CD4-positive, alpha-beta T cell treated with Interleukin-4 for 1 hour (primary cell): ENCODE data around the gene GJD4.

ENCODE experiments used
- DNase-seq, 2 donors: peaks; one replicate each; pipeline ENCODE4 v3.0.0-alpha.2; 2020 to 2022

Gene GJD4

DNA sequence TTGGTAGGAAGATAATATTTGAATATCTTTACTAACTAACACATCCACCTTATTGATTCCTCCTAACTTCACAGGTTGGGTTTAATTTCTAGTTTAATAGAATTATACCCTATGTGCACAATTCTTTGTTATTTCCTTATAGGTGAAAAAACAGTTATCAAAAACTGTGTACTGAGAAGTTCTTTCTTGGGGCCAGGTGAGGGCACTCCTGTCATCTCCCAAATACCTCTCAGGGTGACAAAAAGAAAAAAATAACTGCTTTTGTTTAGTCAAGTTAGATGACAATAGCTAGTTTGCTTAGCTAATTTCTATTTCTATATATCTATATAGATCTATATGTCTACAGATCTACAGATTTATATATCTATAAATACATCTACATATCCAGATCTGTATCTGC is 26.9 kb downstream of the GJD4 start:
- no peak for DNase-seq

DNA sequence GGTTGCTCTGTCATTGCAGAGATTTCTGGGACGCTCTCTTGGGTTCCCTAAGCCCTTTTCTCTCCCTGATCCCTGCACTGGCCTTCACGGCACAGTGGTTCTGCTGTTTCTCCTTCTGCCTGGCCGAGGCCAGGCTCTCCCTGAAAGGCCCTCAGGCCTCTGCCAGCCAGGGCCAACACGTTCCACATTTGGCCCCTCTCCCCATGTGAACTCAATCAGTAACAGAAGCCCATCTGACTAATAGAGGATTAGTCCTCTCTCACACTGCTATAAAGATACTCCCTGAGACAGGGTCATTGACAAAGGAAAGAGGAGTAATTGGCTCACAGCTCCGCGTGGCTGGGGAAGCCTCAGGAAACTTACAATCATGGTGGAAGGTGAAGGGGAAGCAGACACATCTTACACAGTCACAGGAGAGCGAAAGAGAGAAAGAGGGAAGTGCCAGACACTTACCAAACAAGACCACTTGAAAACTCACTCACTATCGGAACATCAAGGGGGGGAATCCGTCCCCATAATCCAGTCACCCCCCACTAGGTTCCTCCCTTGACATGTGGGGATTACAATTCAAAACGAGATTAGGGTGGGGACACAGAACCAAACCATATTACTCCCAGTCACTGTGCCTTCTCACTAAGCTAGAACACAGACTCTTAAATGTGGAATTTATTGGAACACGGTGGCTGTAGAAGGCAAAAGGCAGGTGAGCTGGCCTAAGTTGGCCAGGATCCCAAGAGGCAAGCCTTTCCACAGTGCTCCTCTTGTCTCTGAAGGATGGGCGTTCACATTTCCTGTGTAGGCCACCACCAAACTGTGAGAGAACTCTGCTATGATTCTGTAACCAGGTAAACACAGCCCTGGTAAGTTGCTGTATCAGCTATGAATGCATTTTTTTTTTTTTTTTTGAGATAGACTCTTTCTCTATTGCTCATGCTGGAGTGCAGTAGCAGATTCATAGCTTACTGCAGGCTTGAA is 28.2 kb downstream of the GJD4 start:
- no peak for DNase-seq

DNA sequence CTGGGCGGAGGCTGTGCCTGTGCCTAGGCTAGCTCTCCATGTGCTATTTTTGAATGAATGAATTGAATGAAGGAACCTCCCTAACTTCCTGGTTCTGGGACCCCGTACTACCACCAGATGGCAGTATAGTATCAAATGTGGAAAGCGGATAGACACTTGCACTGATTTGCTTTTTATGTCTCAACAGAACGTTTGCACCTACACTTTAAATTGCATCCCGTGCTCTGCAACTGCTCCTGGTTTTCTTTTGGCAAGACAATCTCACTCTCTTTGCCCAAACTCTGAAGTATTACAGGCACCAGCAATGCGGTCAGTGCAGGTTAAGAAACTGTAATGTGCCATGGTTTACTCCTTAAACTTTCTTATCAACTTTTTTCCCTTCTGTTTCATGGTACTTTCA is 30.4 kb downstream of the GJD4 start:
- DNase-seq: peak; percentile 52 to 69

DNA sequence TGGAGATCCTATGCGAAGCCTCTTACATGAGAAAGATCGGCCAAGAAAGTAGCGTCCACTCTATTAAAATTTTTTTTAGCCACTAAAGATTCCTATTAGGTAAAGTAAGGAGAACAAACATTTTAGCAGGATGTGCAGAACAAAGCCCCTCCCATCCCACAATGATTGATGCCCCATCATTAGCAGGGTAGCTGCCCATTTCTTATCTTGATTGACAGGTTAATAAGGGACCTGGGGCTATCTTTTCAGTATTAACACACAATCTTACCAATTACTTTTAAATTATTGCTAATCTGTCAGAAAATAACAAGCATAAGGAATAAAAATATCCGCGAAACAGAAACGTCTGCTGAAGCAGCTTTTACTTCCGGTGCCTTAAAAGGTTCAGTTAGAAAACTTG is 31.8 kb downstream of the GJD4 start:
- no peak for DNase-seq

DNA sequence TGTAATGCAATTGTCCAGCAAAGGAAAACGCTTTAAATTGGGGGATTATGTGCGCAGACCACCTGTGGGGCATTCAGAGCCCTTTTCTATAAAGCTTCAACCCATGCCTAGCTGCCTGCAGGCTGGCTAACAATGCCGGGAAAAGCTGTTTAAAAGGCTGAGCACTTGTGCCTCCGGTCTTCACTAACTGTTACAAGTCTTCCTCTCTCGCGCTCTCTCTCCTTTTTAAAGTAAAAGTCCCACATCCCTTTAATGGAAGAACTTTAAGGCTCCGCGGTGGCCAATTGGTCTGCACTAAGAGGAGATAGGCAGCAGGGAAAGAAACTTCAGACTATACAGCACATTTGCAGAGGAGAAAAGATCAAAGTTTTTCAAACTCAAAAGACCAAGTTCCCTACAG is 32.3 kb downstream of the GJD4 start:
- DNase-seq: no peak

DNA sequence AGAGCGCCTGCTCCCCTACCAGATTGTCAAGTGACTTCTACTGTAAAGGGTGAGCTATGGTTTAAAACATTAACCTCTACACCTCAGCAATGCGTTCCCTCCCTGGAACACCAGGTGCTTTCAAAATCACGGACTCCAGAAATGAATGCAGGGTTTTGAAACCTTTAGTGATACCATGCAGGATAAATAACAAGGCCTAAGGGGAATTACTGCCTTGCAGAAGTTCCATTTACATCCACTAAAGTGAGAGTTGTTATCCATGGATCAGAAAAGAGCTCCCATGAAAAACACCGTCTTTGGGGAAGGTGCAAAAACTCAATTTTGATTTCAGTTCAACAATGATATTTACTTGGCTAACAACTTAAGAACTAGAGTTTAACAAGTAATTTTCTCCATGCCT is 33.0 kb downstream of the GJD4 start:
- no peak for DNase-seq

DNA sequence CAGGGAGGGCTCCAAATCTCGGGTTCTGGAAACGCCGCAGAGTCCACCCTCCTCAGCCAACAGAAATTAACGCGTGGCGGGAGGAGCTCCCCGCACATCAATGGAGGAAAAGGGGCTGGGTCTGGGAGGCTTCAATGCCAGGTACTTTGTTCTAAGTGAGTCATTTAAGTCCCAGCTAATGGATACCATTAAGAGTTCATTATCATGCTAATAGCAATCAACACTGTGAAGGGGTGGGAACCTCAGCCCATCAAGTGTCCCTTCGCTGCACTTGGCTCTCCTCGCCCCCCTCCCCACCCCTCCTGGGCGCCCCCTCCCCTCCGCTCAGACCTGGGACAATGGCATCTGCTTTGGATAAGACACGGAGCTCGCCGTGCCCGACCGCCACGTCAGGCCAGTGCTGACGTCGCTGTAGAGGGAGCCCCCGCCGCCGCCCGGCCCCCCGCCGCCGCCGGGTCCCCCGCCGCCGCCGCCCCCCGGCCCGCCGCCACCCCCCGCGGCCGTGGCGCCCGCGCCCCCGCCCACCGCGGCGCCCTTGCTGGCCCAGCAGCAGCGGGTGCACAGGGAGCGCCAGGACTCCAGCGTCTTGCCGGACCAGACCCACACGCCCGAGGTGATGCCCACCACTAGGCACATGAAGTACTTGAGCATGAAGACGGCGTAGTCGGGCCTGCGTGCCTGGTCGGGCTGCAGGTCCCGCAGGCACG is 34.0 kb downstream of the GJD4 start:
- no peak for DNase-seq

DNA sequence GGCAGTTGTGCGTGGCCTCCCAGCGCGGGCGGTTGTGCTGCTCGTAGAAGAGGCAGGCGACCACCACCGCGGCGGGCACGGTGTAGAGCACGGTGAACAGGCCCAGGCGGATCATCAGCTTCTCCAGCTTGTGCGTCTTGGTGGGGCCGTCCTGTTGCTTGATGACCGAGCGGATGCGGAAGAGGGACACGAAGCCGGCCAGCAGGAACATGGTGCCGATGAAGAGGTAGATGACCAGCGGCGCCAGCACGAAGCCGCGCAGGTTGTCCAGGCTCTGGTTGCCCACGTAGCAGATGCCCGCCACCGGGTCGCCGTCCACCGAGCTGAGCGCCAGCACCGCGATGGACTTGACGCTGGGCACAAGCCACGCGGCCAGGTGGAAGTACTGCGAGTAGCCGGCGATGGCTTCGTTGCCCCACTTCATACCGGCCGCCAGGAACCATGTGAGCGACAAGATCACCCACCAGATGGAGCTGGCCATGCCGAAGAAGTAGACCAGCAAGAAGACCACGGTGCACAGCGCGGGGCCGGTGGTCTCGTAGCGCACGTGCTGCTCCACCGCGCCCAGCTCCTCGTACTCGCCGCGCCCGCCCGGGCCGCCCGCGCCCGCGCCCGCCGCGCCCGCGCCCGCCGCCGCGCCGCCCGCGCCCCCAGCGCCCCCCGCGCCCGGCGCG is 34.7 kb downstream of the GJD4 start:
- no peak for DNase-seq

DNA sequence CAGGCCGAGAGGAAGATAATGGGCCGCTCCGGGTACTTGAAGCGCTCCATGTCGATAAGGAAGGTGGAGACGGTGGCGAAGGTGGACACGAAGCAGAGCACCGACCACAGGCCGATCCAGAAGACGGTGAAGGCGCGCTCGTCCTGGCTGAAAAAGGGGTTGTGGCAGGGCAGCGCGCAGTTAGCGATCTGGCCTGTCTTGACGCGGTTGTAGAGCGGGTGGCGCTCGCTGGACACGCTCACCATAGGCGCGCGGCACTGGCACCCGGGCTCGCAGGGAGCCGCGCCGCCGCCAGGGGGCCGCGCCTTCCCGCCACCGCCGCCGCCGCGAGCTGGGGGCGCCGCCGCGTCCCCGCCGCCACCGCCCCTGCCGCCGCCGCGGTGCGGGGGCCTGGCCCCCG is 35.3 kb downstream of the GJD4 start:
- DNase-seq: peak in 1 of 2 donors; percentile 12

DNA sequence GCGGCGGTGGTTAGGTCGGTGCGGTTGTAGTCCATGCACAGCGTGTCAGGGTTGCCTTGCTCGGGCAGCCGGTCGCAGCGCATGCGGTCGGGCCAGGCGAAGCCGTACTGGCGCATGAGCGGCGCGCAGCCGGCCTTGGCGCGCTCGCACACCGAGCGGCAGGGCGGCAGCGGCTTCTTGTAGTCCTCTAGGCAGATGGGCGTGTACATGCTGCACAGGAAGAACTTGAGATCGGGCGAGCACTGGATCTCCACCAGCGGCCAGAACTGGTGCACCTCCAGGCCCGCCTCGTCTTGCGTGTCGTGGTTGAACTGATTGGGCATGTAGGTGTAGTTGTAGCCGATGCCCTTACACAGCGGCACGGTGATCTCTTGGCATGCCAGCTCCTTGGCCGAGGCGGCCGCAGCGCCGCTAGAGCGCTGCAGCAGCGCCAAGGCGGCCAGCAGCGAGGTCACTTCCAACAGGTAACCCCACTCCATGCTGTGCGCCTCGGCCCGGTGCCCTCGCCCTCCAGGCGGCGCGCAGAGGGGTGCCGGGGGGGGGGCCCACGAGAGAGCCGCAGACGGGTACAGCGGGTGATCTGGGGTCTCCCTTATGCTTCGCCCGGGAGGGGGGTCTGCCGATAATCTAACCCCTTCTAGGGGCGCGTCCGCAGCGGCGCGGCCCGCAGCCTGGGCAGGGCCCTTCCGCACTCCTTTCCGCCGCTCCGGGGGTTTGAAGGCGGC is 36.0 kb downstream of the GJD4 start:
- DNase-seq: peak; percentile 17 to 37

DNA sequence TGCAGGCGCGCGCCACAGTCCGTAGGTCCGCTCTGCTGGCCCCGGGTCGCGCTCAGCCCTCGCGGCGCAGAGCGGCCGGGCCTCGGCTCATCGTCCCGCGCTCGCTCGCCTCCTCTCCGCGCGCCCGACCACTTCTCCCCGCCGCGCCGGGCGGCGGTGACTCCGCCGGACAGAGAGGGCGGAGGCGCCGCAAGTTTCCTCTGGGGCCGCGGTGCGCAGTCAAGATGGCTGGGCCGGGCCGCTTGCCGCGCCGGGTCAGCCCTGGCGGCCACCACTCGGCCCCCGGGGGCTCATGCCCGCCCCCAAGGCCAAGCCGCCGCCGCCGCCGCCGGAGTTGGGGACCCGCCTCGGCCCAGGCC is 36.5 kb downstream of the GJD4 start:
- no peak for DNase-seq

DNA sequence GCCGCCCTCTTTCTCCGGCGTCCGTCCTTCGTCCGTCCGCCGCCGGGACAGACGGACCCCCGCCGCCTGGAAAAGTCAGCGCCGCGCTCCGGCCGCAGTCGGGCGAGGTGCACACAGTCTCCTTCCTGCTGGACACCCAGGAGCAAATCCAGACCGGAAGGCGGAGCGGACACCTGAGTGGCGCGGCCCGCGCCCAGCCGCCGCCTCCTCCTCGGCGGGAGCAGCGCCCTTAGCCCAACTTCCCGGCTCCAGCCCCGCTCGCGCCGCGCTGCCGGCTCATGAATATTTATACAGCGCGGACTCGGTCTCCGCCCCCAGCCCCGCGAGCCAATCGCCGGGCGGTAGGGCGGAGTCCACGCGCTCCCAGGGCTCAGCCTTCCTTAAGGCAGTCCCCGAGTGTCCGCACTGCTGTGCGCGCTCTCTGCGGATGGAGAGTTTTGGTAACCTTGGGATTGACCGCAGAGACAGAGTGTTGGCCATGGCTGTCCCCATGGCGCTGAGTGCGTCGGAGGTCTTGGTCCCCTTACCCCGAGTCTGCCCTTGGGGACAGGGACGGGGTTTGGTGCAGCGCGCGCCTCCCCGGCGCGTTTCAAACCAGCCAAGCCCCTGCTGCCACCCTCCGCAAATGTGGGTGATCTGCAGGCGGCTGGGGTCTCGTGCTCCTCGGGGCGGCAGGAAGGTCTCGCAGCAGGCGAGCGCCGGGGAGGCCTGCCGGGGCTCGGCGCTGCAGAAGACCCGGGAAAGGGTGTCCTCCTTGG is 37.1 kb downstream of the GJD4 start, which contains the start of gene FZD8:
TSS of gene FZD8 (minus strand) at position 262 of the 758 bp plus-strand sequence. CDS start 867 bp downstream, outside the sequence.
- DNase-seq: peak; percentile 69 to 72

DNA sequence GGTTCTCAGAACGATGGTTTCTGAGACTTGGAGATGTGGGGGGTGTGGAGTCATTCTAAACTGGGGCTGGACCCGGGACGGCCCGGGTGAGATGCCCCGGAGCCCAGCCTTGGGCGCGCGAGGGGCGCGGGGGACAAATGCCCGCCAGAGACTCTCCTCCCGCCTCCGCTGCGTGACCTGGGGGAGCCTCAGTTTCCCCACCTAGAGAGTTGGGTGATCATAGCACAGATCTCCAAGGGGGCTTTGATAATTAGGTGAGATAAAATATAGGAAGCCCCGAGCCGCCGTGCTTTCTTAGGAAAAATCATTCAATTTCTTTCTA is 37.6 kb downstream of the GJD4 start:
- no peak for DNase-seq

DNA sequence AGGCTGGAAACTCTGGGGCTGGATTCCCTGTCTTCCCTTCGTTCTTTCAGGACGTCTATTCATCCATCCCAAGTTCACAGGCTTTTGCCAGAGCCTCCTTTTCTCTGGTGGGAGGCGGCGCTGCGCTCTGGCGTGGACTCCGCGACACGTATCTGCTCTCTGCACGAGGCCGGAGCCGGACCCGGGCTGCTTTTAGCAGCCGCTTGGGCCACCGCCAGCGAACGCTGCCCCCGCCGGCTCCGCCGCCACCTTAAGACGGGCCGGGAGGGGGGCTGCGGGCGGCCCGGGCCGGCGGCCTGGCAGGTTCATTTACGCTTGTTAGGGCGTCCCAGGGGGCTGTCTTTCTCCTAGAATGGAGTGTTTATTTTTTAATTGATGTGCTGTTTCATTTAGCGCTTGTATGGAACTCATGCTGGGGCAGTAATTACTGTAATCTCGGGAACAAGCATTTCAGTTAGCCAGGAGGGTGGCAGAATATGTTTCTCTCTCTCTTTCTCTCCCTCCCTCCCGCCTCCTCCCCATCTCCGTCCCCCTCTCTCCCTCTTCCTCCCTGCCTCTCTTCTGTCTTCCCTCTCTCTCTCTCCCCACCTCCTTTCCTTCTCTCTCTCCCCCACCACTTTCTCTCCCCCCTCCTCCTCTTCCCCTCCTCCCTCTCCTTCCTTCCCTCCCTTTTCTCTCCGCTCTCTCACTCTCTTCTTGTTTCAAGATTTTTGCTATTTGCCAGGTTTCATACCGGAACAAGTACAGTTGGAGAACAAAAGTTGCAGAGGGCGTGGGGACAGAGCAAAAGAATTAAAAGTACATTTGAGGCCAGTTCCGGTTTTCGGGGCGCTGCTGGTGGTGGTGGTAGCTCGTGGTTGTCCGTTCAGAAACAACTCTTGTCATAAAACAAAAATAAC is 38.3 kb downstream of the GJD4 start:
- no peak for DNase-seq

DNA sequence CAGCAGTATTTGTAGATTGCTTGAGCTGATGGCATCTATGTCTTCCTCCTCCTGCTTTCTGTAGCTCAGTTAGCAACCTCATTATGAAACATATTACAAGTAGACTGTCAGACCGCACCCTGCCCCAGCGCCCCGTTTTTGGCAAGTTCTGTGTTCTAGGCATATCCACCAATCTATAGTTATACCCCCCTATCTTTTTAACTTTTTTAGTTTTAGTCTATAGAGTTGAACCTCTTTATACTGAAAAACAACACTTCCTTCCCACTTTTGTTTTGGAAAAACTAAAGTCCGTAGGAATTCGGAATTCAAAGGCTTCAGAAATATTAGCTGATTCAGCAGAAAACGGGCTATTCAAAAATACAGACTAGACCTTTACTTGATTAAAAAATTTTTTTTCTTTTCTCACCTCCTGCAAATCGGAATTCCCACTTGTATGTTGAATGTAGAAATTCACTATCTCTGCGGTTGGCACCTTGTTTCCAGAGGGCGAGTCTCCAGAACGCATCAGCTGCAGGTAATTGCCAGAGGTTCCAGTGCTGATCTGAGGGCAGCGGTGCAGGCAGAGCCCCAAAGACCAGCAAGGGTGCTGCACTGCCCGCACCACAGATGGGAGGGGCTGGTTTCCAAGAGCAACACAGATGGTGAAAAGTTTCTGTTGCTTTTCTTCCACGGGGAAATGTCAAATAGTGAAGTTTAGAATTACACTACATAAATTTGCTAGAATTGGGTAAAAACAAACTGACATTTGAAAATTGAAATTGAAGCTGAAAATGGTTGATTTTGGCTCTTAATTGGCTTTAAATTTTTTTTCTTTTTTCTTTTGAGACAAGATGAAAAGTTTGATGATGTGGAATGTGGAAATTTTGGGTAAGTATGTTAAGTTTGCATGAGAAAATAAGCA is 39.2 kb downstream of the GJD4 start:
- DNase-seq: no peak

DNA sequence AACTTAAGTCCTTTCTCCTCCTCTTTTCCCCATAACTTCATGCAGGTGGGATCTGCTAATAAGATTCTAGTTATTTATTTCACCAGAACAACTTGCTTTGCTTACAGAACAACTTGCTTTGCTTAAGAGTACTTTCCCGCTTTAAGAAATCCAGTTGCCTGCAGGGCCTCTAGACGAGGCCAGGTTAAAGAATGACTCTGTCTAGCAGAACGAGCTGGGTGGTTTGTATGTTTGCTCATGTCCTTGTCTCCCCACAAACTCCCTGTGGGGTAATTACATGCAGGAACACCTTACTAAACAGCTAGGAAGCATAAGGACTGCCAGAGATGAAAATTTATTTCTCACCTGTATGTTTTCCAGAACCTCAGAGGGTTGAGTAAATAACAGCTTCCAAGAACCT is 45.8 kb downstream of the GJD4 start:
- DNase-seq: no peak

DNA sequence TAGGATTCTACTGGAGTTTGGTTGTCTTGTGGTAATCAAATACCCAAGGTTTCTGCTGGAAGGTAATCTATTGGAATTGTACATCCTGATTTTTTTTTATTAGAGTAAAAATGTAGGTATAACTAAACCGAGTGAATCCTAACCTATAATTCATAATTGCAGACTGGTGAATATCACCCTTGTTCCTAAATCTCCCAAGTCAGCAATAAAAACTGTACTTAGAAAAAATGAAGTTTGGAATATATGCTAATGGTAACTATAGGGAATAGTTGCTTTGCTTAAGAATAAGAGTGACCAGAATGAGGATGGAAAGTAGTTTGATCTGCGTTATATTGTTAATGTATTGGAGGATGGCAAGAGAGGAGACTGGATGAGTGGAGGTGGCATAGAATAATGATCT is 47.7 kb downstream of the GJD4 start:
- no peak for DNase-seq

DNA sequence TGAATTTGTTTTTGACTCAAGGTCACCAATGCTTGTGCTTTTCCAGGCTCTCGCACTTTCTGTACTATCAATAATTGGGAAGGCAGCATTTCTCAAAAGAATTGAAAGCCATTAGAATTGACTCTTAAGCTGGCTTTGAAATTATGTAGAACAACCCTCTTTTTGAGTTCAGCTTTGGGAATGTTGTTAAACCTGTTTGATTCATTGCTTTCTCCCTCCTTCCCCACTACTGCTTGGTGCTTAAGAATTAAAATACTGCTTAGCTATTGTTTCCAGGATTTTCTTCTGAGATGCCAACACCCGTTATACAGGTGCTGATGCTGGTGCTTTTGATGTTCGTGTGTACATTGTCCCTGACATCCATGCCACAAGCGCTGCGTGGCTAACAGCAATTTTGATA is 52.5 kb downstream of the GJD4 start:
- DNase-seq: no peak
